GM23338 (cell line): ENCODE data around the gene RNF214. TPM values are rescaled to one million over a fixed set of nuclear protein-coding genes. Genes with fewer than 3 reads are reported as not detected.

Source experiments
- ATAC-seq: fragments of 200-7000 bp; cut with Tn5 transposase; 3 replicates; pipeline ENCODE4 v1.9.1; 2020
- DNase-seq: peaks from one replicate; pipeline ENCODE4 v3.0.0-alpha.2; 2015; ENCODE audit warnings: low spot score
- H2AFZ ChIP-seq: fragments of 200-600 bp; sonication (generic); 2 replicates; pipeline ENCODE4 v1.8.0; 2016; ENCODE audit warnings: antibody characterized with exemption, mild to moderate bottlenecking, moderate library complexity
- H3F3A ChIP-seq: fragments of 200-600 bp; sonication (generic); replicated peaks from 2 replicates; pipeline ENCODE4 v1.8.0; 2017; ENCODE audit warnings: antibody characterized with exemption, mixed run types, low read depth
- H3K27ac ChIP-seq: fragments of 200-600 bp; sonication (generic); 2 replicates; pipeline ENCODE4 v1.6.1; 2016; ENCODE audit warnings: low read depth
- H3K27me3 ChIP-seq: fragments of 200-600 bp; sonication (generic); 2 replicates; pipeline ENCODE4 v1.8.0; 2016; ENCODE audit warnings: mild to moderate bottlenecking, mixed run types, moderate library complexity; ENCODE audit not compliant: insufficient read depth
- H3K36me3 ChIP-seq: fragments of 200-600 bp; sonication (generic); 2 replicates; pipeline ENCODE4 v1.8.0; 2016; ENCODE audit warnings: mild to moderate bottlenecking; ENCODE audit not compliant: insufficient read depth
- H3K4me1 ChIP-seq: fragments of 200-600 bp; sonication (generic); 2 replicates; pipeline ENCODE4 v1.8.0; 2016; ENCODE audit warnings: mild to moderate bottlenecking, moderate library complexity; ENCODE audit not compliant: insufficient read depth
- H3K4me2 ChIP-seq: fragments of 200-600 bp; sonication (generic); 2 replicates; pipeline ENCODE4 v1.7.1; 2017; ENCODE audit warnings: mixed run types
- H3K4me3 ChIP-seq: fragments of 200-600 bp; sonication (generic); 2 replicates; pipeline ENCODE4 v1.6.1; 2016; ENCODE audit warnings: mixed run types
- H3K79me2 ChIP-seq: fragments of 200-600 bp; sonication (generic); replicated peaks from 2 replicates; pipeline ENCODE4 v1.8.0; 2017; ENCODE audit warnings: mild to moderate bottlenecking; ENCODE audit not compliant: insufficient read depth
- H3K9me2 ChIP-seq: fragments of 200-600 bp; sonication (generic); 2 replicates; pipeline ENCODE4 v1.8.0; 2017; ENCODE audit not compliant: insufficient read depth
- H4K20me1 ChIP-seq: fragments of 200-600 bp; sonication (generic); replicated peaks from 2 replicates; pipeline ENCODE4 v1.8.0; 2017; ENCODE audit warnings: mild to moderate bottlenecking; ENCODE audit not compliant: insufficient read depth
- H3K27ac Mint-ChIP-seq: 2 replicates; pipeline ENCODE4 v1.8.0; 2020; ENCODE audit warnings: inconsistent platforms, mild to moderate bottlenecking, moderate library complexity, mixed read lengths
- H3K27me3 Mint-ChIP-seq: 3 replicates; pipeline ENCODE4 v1.8.0; 2022; ENCODE audit warnings: low read depth, mild to moderate bottlenecking, moderate library complexity, mixed read lengths, inconsistent platforms; ENCODE audit not compliant: insufficient read depth, poor library complexity
- H3K36me3 Mint-ChIP-seq: 3 replicates; pipeline ENCODE4 v1.8.0; 2021; ENCODE audit warnings: low read depth, mild to moderate bottlenecking, inconsistent platforms, moderate library complexity, mixed read lengths
- H3K4me1 Mint-ChIP-seq: 3 replicates; pipeline ENCODE4 v1.8.0; 2020; ENCODE audit warnings: mild to moderate bottlenecking, inconsistent platforms, mixed read lengths
- H3K4me3 Mint-ChIP-seq: 3 replicates; pipeline ENCODE4 v1.8.0; 2021; ENCODE audit warnings: moderate library complexity, mild to moderate bottlenecking, inconsistent platforms, mixed read lengths
- H3K9me3 Mint-ChIP-seq: 3 replicates; pipeline ENCODE4 v1.8.0; 2020; ENCODE audit warnings: moderate library complexity, mild to moderate bottlenecking, inconsistent platforms, mixed read lengths
- CREB1 ChIP-seq: fragments of 250-450 bp; sonication (Bioruptor Pico); IDR thresholded peaks from 2 replicates; pipeline ENCODE4 v1.5.0; 2020; ENCODE audit warnings: low read depth, mild to moderate bottlenecking, moderate library complexity
- CTCF ChIP-seq, 2 experiments: fragments of 200-600 bp in 1 of 2; sonication (generic) in 1 of 2; conservative IDR thresholded peaks; 2 replicates each; pipeline versions ENCODE4 v1.5.1 to v1.6.1; 2016 to 2017; ENCODE audit warnings: antibody characterized with exemption in 2 of 2, low read depth in 2 of 2, mild to moderate bottlenecking in 2 of 2, moderate library complexity in 1 of 2
- ETS1 ChIP-seq: IDR thresholded peaks from 2 replicates; pipeline ENCODE4 v1.6.1; 2016; ENCODE audit warnings: antibody characterized with exemption
- EZH2 ChIP-seq: fragments of 200-600 bp; sonication (generic); IDR thresholded peaks from one replicate; pipeline ENCODE4 v1.8.0; 2017; ENCODE audit warnings: antibody characterized with exemption, mild to moderate bottlenecking, low read depth; ENCODE audit not compliant: unreplicated experiment
- EZH2phosphoT487 ChIP-seq: fragments of 200-600 bp; sonication (generic); IDR thresholded peaks from one replicate; pipeline ENCODE4 v1.8.1; 2018; ENCODE audit warnings: antibody characterized with exemption; ENCODE audit not compliant: unreplicated experiment
- NANOG ChIP-seq: IDR thresholded peaks from 2 replicates; pipeline ENCODE4 v1.6.1; 2016; ENCODE audit warnings: antibody characterized with exemption, borderline replicate concordance
- REST ChIP-seq: IDR thresholded peaks from one replicate; pipeline ENCODE4 v1.6.1; 2018; ENCODE audit warnings: antibody characterized with exemption; ENCODE audit not compliant: unreplicated experiment
- STAT1 ChIP-seq: IDR thresholded peaks from one replicate; pipeline ENCODE4 v1.6.1; 2016; ENCODE audit warnings: antibody characterized with exemption; ENCODE audit not compliant: unreplicated experiment
- ZNF114 ChIP-seq: fragments of 250-450 bp; sonication (Bioruptor Pico); IDR thresholded peaks from 2 replicates; pipeline ENCODE4 v1.5.0; 2020; ENCODE audit warnings: mild to moderate bottlenecking, moderate library complexity
- polyA plus RNA-seq: library from polyadenylated mRNA; unstranded; fragments of >200 nt; fragmentation: Nextera tagmentation; extraction: Ambion mirVana; gene quantifications from 2 replicates; pipeline ENCODE4 v1.2.1, GENCODE V29; 2016
- total RNA-seq: library from RNA; depleted of rRNA; stranded (reverse); fragments of >200 nt; shearing (Covaris generic); gene quantifications from 2 replicates; pipeline ENCODE4 v1.2.3, GENCODE V29; 2014

The RNF214 gene
- total and polyA plus RNA-seq, 2 experiments from 2014 or later: 19.4 to 28.4 TPM

GRCh38 chr11:117289795-117290194 lies 57.3 kb downstream of the RNF214 start (continued):
- TF ChIP-seq CTCF (conservative IDR thresholded peaks at IDR 0.05; ENCODE audit: low read depth in 2 of 2) (no peak), ZNF114 (no peak), CREB1 (no peak), ETS1 (no peak), NANOG (no peak), EZH2 (no peak)

GRCh38 chr11:117290809-117291396 lies 58.4 kb downstream of the RNF214 start, which contains the start of gene BACE1-AS:
Gene BACE1-AS (plus strand): TSS chr11:117291346.
- H3K27me3 Mint-ChIP-seq: peaks cover 7% of the 10 kb centered on the region
- Histone ChIP-seq H3K27ac (no peak within 1 kb of the TSS), H3K4me3 (no peak within 1 kb of the TSS), H3K79me2 (no peaks in the 10 kb centered on the region), H4K20me1 (no peaks in the 10 kb centered on the region), H3K4me1 (no peaks in the 10 kb centered on the region), H3K9me2 (no peaks in the 10 kb centered on the region), H2AFZ (no peak within 1 kb of the TSS), H3F3A (no peaks in the 10 kb centered on the region), H3K27me3 (no peaks in the 10 kb centered on the region), H3K4me2 (no peak within 1 kb of the TSS), H3K36me3 (no peaks in the 10 kb centered on the region)
- H3K4me3 Mint-ChIP-seq: no peak within 1 kb of the TSS
- peaks cover 19% of the 10 kb centered on the region for H3K36me3 Mint-ChIP-seq
- H3K4me1 Mint-ChIP-seq: no peaks in the 10 kb centered on the region
- no peak for DNase-seq
- TF ChIP-seq ZNF114: no peak
- no peak for TF ChIP-seq STAT1
- TF ChIP-seq CREB1: no peak
- no peak for TF ChIP-seq EZH2phosphoT487
- TF ChIP-seq CTCF (conservative IDR thresholded peaks at IDR 0.05; ENCODE audit: low read depth in 2 of 2): no peak
- TF ChIP-seq NANOG: no peak
- no peak for TF ChIP-seq REST
- no peak for TF ChIP-seq ETS1
- no peak for TF ChIP-seq EZH2
- no peaks in the 10 kb centered on the region for H3K9me3 Mint-ChIP-seq
- H3K27ac Mint-ChIP-seq: no peak within 1 kb of the TSS
- no peak for ATAC-seq
